ENCODE data around the gene FAM43A. TPM values are rescaled to one million over a fixed set of nuclear protein-coding genes. Genes with fewer than 3 reads are reported as not detected.

Gene FAM43A
- total and polyA plus RNA-seq, 2 experiments from 2014 or later, result 18.9 to 24.9 TPM

DNA sequence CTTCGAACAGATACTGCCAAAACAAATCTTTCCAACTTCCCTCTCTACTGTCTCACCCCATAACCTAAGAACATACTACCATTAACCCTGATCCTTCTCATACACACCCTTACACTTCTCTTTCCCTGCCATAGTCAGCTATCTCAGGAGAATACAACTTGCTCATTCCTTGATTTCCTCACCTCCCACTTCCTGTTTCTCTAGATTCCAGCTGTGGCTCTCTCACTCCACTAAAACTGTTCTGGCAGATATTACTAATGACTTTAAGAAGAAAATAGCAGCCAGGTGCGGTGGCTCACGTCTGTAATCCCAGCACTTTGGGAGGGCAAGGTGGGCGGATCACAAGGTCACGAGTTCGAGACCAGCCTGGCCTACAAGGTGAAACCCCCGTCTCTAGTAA is 18.3 kb upstream of the FAM43A start:
- 90% methylated on average over 7 of the region's 7 CpGs for WGBS (ENCODE audit: low lambda C conversion rate, missing lambda C conversion rate)
- H3K27me3 ChIP-seq, result no peaks in the 10 kb centered on the region
- H2AFZ ChIP-seq, result no peak overlapping the region
- H3K9me2 ChIP-seq (replicated peaks; ENCODE audit: insufficient read depth), result no peaks in the 10 kb centered on the region
- H3K9me3 ChIP-seq (ENCODE audit: low read depth), result no peaks in the 10 kb centered on the region
- peaks cover 40% of the 10 kb centered on the region for H3K79me2 ChIP-seq
- TF ChIP-seq EZH2phosphoT487 (IDR thresholded peaks at IDR 0.05; ENCODE audit: low read depth, severe bottlenecking, unreplicated experiment) (no peak), EZH2 (IDR thresholded peaks at IDR 0.05; ENCODE audit: borderline replicate concordance) (no peak)
- TF ChIP-seq, protein P1, sequence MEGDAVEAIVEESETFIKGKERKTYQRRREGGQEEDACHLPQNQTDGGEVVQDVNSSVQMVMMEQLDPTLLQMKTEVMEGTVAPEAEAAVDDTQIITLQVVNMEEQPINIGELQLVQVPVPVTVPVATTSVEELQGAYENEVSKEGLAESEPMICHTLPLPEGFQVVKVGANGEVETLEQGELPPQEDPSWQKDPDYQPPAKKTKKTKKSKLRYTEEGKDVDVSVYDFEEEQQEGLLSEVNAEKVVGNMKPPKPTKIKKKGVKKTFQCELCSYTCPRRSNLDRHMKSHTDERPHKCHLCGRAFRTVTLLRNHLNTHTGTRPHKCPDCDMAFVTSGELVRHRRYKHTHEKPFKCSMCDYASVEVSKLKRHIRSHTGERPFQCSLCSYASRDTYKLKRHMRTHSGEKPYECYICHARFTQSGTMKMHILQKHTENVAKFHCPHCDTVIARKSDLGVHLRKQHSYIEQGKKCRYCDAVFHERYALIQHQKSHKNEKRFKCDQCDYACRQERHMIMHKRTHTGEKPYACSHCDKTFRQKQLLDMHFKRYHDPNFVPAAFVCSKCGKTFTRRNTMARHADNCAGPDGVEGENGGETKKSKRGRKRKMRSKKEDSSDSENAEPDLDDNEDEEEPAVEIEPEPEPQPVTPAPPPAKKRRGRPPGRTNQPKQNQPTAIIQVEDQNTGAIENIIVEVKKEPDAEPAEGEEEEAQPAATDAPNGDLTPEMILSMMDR (IDR thresholded peaks at IDR 0.05; ENCODE audit: poor library complexity), result no peak
- DNase-seq (ENCODE audit: low spot score), result no peak
- peaks cover 8% of the 10 kb centered on the region for H3K4me1 ChIP-seq (ENCODE audit: insufficient read depth)
- H3K4me3 ChIP-seq, result no peak overlapping the region
- no peaks in the 10 kb centered on the region for H3K36me3 ChIP-seq (replicated peaks; ENCODE audit: insufficient read depth, low read depth)
- H4K20me1 ChIP-seq (ENCODE audit: insufficient read depth, poor library complexity, severe bottlenecking), result no peaks in the 10 kb centered on the region
- no peak overlapping the region for H3K27ac ChIP-seq
- H3K4me2 ChIP-seq, result no peak overlapping the region

DNA sequence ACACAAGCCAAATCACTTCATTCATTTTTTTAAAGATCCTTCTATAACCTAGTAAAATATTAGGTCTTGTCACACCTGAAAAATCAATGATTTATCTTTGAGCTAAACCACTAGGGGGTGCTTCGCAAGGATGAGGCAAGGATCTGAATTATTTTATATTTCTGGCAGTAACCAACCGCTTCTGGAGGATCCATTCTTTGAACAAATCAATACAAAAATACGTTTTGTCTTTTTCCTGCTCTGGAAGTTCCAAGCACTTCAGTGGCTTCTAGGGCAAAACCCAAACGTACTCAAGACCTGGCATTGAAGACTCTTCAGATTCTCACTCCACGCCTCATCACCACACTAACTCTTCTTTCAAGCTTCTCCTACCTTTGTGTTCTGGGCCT is 14.2 kb upstream of the FAM43A start:
- Histone ChIP-seq H3K27ac (peak overlapping the region; percentile 92), H3K27me3 (peaks cover 7% of the 10 kb centered on the region), H3K9me2 (replicated peaks; ENCODE audit: insufficient read depth) (no peaks in the 10 kb centered on the region), H3K4me1 (ENCODE audit: insufficient read depth) (peaks cover 8% of the 10 kb centered on the region), H4K20me1 (ENCODE audit: insufficient read depth, poor library complexity, severe bottlenecking) (no peaks in the 10 kb centered on the region), H2AFZ (peak overlapping the region; percentile 47), H3K36me3 (replicated peaks; ENCODE audit: insufficient read depth, low read depth) (no peaks in the 10 kb centered on the region), H3K79me2 (peaks cover 40% of the 10 kb centered on the region), H3K9me3 (ENCODE audit: low read depth) (no peaks in the 10 kb centered on the region), H3K4me3 (peak overlapping the region; percentile 63), H3K4me2 (peak overlapping the region; percentile 77)
- TF ChIP-seq EZH2phosphoT487 (IDR thresholded peaks at IDR 0.05; ENCODE audit: low read depth, severe bottlenecking, unreplicated experiment), result no peak
- TF ChIP-seq, protein P1 (IDR thresholded peaks at IDR 0.05; ENCODE audit: poor library complexity), result peak; percentile 63
- peak; percentile 53 for DNase-seq (ENCODE audit: low spot score)
- WGBS (ENCODE audit: low lambda C conversion rate, missing lambda C conversion rate), result 0% methylated on average over 5 of the region's 5 CpGs

DNA sequence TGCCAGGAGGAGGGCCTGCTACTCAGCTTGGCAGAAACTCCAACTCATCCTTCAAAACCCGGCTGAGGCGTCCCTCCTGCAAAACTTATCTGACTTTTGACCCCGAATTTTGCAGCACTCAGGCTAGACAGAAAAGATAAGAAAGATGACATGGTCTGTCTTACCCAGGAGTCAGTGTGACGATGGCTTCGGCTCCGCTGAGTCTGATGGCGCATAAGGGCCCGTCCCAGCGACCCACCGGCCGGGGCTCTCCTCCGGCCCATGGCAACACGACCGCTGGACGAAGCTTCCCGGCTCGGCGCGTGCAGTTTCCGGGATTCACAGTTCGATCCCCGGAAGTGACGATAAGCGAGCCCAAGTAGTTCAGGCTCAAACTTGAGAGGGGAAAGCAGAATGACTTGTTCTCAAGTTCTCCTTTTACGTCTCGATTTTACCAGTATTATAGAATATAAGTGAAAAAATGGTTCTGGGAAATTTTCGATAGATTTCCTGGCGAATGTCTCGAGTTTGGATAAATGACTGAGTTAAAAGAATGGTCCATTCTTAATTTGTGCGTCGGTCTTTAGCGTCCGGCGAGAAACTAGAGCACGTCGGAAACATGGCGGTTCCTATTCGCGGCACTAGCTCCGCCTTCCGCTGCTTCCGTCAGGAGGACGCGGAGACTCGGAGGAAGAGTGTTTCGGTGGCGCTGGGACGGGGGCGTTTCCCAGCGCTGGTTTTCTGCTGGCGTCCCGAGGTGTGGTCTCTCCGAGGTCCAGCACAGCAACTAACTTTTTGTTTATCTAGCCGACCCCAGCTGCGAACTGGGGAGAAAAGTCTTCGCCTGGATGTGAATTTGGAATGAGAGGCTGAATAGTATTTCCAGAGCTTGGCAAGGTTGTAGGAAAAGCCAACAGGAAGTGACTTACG is 13.5 kb upstream of the FAM43A start, which contains the start of gene LSG1:
Gene LSG1, minus strand, starts transcription at position 292 of the 909 bp plus-strand sequence. Its CDS starts 29 bp downstream, at position 263.
- WGBS (ENCODE audit: low lambda C conversion rate, missing lambda C conversion rate), result under 1% methylated on average over 57 of the region's 57 CpGs

More for the DNA sequence above, 13.5 kb upstream of the FAM43A start, which contains the start of gene LSG1:
- Histone ChIP-seq H3K4me2 (peak within 1 kb of the TSS; percentile 84), H3K79me2 (peaks cover 40% of the 10 kb centered on the region), H3K4me1 (ENCODE audit: insufficient read depth) (peaks cover 8% of the 10 kb centered on the region), H3K27me3 (peaks cover 7% of the 10 kb centered on the region), H3K36me3 (replicated peaks; ENCODE audit: insufficient read depth, low read depth) (no peaks in the 10 kb centered on the region), H3K9me3 (ENCODE audit: low read depth) (no peaks in the 10 kb centered on the region), H3K27ac (peak within 1 kb of the TSS; percentile 92), H3K4me3 (peak within 1 kb of the TSS; percentile 63), H2AFZ (peak within 1 kb of the TSS; percentile 87), H3K9me2 (replicated peaks; ENCODE audit: insufficient read depth) (no peaks in the 10 kb centered on the region), H4K20me1 (ENCODE audit: insufficient read depth, poor library complexity, severe bottlenecking) (no peaks in the 10 kb centered on the region)
- TF ChIP-seq EZH2phosphoT487 (IDR thresholded peaks at IDR 0.05; ENCODE audit: low read depth, severe bottlenecking, unreplicated experiment), result no peak
- TF ChIP-seq EZH2 (IDR thresholded peaks at IDR 0.05; ENCODE audit: borderline replicate concordance), result no peak
- TF ChIP-seq, protein P1 (IDR thresholded peaks at IDR 0.05; ENCODE audit: poor library complexity), result no peak
- peak; percentile 96 for DNase-seq (ENCODE audit: low spot score)

Measured in hepatocyte (in vitro differentiated cells).